Renal pelvis (tissue), 12 donors: ENCODE results near the gene BMP3. TPM values are rescaled to one million over a fixed set of nuclear protein-coding genes. Genes with fewer than 3 reads are reported as not detected.
"Not testable (repeated sequence)": the region's sequence is repeated elsewhere in the genome, so short reads cannot be mapped to it uniquely, and the experiment has no call there.

Experiments
- DNase-seq: peaks from one replicate; pipeline ENCODE4 v3.0.0-alpha.2; 2013
- long read RNA-seq, 16 experiments: transcript quantifications; one replicate each; lab custom pipeline, GENCODE V29; 2026
- polyA plus RNA-seq, 3 donors: library from polyadenylated mRNA; unstranded; fragments of 120-200 nt; gene quantifications; one replicate each; pipeline ENCODE4 v1.2.1, GENCODE V29; 2013; ENCODE audit not compliant: insufficient read length in 3 of 3

BMP3 gene
- polyA plus RNA-seq: 10 to 100 TPM; 14.8 to 18.6 (median 16.2) TPM
- long read RNA-seq, donor 1, full-length matches to known transcripts: 3 of 3 reads
- long read RNA-seq, donor 1, partial matches to known transcripts: 0 of 3 reads
- long read RNA-seq, donor 1, other reads (novel, unspliced or antisense): 0 of 3 reads
- long read RNA-seq, donor 2, full-length matches to known transcripts: 4 of 4 reads
- long read RNA-seq, donor 2, partial matches to known transcripts: 0 of 4 reads
- long read RNA-seq, donor 2, other reads (novel, unspliced or antisense): 0 of 4 reads
- long read RNA-seq, donor 3, full-length matches to known transcripts: 4 of 4 reads
- long read RNA-seq, donor 3, partial matches to known transcripts: 0 of 4 reads
- long read RNA-seq, donor 3, other reads (novel, unspliced or antisense): 0 of 4 reads
- long read RNA-seq, donor 4, full-length matches to known transcripts: 3 of 3 reads
- long read RNA-seq, donor 4, partial matches to known transcripts: 0 of 3 reads
- long read RNA-seq, donor 4, other reads (novel, unspliced or antisense): 0 of 3 reads
- long read RNA-seq, donor 5, full-length matches to known transcripts: 4 of 18 reads
- long read RNA-seq, donor 5, partial matches to known transcripts: 14 of 18 reads
- long read RNA-seq, donor 5, other reads (novel, unspliced or antisense): 0 of 18 reads
- long read RNA-seq, donor 6, full-length matches to known transcripts: 6 of 6 reads
- long read RNA-seq, donor 6, partial matches to known transcripts: 0 of 6 reads
- long read RNA-seq, donor 6, other reads (novel, unspliced or antisense): 0 of 6 reads
- long read RNA-seq, donor 7, full-length matches to known transcripts: 9 of 9 reads
- long read RNA-seq, donor 7, partial matches to known transcripts: 0 of 9 reads
- long read RNA-seq, donor 7, other reads (novel, unspliced or antisense): 0 of 9 reads
- long read RNA-seq, donor 8, full-length matches to known transcripts: 1 of 1 reads
- long read RNA-seq, donor 8, partial matches to known transcripts: 0 of 1 reads
- long read RNA-seq, donor 8, other reads (novel, unspliced or antisense): 0 of 1 reads
- long read RNA-seq, donor 9, full-length matches to known transcripts: 4 of 4 reads
- long read RNA-seq, donor 9, partial matches to known transcripts: 0 of 4 reads
- long read RNA-seq, donor 9, other reads (novel, unspliced or antisense): 0 of 4 reads
- long read RNA-seq, donor 10: 0 reads
- long read RNA-seq, donor 11, full-length matches to known transcripts: 4 of 4 reads
- long read RNA-seq, donor 11, partial matches to known transcripts: 0 of 4 reads
- long read RNA-seq, donor 11, other reads (novel, unspliced or antisense): 0 of 4 reads
- long read RNA-seq, donor 12, full-length matches to known transcripts: 4 of 4 reads
- long read RNA-seq, donor 12, partial matches to known transcripts: 0 of 4 reads
- long read RNA-seq, donor 12, other reads (novel, unspliced or antisense): 0 of 4 reads
- long read RNA-seq, donor 13, full-length matches to known transcripts: 2 of 2 reads
- long read RNA-seq, donor 13, partial matches to known transcripts: 0 of 2 reads
- long read RNA-seq, donor 13, other reads (novel, unspliced or antisense): 0 of 2 reads
- long read RNA-seq, donor 14, full-length matches to known transcripts: 13 of 24 reads
- long read RNA-seq, donor 14, partial matches to known transcripts: 11 of 24 reads
- long read RNA-seq, donor 14, other reads (novel, unspliced or antisense): 0 of 24 reads
- long read RNA-seq, donor 15, full-length matches to known transcripts: 7 of 7 reads
- long read RNA-seq, donor 15, partial matches to known transcripts: 0 of 7 reads
- long read RNA-seq, donor 15, other reads (novel, unspliced or antisense): 0 of 7 reads
- long read RNA-seq, donor 16, full-length matches to known transcripts: 2 of 2 reads
- long read RNA-seq, donor 16, partial matches to known transcripts: 0 of 2 reads
- long read RNA-seq, donor 16, other reads (novel, unspliced or antisense): 0 of 2 reads

- DNase-seq: peak; percentile 54
These were observed at the start of gene BMP3 for GRCh38 chr4:81030061-81030980. Gene BMP3, plus strand, starts transcription at chr4:81030708. Its CDS starts 577 bp downstream, at chr4:81031285.

DNA sequence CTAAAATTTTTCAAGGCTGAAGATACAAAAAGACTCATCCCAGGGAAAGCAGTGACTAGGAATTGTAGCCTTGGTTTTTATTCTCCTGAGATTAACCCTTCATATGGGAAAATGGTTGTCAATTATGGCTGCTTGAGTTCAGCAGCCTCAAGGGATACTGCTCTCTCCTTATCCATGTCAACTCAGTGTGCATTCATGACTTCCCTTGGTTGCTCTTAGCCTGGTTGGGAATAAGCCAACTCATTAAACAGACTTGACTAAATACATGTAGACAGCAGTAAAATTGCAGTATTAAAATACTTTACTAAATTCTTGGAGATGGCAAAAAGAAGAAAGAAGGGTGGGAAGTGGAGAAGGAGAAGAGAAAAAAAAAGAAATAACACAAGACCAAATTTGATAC, 44.5 kb upstream of the BMP3 start:
- DNase-seq: no peak

DNA sequence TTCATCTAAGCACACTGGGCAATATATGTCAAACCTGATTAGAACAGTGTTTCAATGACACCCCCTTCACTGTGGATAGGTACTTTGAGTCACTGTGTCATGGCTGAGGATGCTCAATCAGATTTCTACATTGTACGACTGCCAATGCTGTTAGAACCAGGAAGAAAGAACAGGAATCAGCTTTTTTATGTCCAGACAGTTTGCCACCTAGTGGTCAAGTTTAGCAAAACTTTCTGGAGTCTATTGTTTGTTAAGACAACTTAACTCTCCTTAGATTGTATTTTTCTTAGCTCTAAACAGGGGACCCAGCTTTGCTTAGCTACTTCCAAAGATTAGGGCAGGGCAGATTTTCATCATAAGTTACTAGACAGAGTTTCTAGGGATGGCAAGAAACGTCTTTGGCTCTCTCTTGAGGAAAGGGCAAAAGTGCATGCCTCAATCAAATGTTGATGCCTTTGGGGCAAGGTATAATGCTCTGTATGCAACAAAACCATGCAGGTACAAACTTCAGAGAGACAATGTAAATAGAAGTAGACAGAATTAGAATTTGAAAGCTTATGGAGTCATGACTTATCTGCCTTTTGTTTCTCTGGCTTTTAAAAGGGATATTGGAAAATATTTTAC, 40.5 kb upstream of the BMP3 start:
- peak; percentile 66 for DNase-seq

GRCh38 chr4:80990851-80991250, 39.7 kb upstream of the BMP3 start:
- DNase-seq: no peak

- no peak for DNase-seq
These were observed 30.6 kb upstream of the BMP3 start for GRCh38 chr4:80999943-81000342.

DNA sequence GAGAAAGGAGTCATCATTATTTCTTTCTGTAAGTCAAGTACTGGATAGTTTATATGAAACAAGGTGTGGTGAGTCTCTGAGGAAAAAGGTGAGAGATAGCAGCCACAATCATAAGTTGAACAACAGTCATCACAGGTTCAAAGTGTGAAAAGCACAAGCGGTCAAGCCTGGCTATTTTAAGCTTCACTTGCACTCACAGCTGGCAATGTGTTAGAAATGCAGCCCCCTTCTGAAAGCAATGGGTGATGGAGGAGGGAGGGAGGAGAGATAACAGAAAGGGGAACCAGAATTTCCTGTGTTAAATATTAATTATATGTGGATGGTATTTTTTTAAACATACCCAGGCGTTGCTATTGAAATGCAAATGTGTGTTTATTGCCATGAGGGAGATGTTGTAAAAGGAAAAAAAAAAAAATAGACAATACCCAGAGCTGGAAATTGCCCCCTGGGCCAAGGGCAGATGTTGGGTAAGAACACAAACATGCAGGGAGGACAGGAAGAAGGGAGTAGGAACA, 26.9 kb upstream of the BMP3 start:
- DNase-seq: no peak

GRCh38 chr4:81007417-81007816, 23.1 kb upstream of the BMP3 start:
- DNase-seq: no peak

DNA sequence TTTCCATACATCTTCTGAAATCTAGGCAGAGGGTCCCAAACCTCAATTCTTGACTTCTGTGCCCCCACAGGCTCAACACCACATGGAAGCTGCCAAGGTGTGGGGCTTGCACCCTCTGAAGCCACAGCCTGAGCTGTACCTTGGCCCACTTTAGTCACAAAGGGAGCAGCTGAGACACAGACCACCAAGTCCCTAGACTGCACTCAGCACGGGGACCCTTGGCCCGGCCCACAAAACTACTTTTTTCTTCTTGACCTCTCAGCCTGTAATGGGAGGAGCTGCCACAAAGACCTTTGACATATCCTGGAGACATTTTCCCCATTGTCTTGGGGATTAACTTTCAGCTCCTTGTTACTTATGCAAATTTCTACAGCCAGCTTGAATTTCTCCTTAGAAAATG, 13.9 kb upstream of the BMP3 start:
- not testable (repeated sequence) for DNase-seq

DNA sequence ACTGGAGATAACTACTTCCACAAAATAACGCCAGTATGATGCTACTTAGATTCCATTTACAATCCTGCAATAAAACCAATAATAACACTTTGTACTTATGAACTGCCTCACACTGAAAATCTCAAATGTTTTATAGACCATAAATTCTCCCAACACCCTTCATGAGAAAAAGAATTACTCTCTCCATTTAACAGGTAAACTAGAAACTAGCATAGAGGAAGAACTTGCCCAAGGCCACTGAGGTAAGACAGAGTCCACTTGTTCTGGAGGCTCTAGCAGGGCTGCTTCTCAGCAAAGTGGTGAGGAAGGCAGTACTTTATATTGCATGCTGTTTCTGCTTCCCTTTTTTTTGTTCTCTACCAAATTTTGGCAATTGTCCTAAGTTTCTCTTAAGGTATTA, 11.5 kb upstream of the BMP3 start:
- no peak for DNase-seq

DNA sequence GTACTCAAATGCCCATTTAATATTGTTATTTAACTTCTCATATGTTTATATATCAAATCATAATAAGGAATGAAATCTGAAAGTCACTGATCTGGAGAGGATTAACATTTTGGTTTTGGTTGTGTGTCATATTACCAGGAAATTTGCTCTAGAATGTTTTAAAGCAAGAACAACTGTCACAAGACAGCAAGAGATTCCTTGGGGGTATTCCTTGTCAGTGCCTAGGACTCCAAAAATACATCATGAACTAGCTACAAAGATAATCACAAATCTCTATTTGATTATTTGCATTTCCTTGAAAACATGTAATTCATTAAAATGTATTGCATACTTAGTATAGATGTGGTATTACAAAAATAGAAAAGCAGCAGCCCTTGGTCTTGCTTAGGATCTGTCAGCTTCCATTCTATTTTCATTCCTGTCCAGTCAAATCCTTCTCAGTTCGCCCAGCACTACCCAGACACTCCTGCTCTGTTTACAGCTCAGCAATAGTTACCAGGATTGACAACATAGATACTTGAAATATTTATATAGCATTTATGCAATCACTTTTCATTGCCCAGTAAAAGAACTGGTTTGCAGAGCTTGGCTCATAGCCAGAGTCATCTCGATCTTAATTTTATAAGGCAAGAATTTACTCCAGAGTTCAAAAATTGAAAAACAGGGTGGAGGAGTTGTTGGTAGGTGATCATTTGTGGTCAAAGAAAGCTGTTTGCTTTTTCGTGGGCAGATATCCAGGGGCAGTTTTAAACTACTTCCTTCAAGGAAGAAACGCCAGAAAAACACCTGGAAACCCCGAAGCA, 9.2 kb upstream of the BMP3 start:
- DNase-seq: no peak

- DNase-seq: no peak
These were observed 8.5 kb upstream of the BMP3 start for GRCh38 chr4:81021981-81022380.

- DNase-seq: no peak
These were observed 7.0 kb upstream of the BMP3 start for GRCh38 chr4:81023484-81023883.

DNA sequence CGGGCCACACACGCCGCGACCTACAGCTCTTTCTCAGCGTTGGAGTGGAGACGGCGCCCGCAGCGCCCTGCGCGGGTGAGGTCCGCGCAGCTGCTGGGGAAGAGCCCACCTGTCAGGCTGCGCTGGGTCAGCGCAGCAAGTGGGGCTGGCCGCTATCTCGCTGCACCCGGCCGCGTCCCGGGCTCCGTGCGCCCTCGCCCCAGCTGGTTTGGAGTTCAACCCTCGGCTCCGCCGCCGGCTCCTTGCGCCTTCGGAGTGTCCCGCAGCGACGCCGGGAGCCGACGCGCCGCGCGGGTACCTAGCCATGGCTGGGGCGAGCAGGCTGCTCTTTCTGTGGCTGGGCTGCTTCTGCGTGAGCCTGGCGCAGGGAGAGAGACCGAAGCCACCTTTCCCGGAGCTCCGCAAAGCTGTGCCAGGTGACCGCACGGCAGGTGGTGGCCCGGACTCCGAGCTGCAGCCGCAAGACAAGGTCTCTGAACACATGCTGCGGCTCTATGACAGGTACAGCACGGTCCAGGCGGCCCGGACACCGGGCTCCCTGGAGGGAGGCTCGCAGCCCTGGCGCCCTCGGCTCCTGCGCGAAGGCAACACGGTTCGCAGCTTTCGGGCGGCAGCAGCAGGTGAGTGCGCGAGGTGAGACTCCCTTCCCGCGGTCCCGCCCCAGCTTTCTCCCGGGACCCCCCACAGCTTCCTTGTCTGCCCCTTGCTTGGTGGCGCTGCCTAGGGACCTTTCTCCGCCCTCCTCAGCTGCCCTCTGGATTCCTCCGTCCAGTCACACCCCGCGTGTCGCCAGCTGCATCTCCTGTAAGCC, 678 bp downstream of the BMP3 start:
- DNase-seq: no peak

DNA sequence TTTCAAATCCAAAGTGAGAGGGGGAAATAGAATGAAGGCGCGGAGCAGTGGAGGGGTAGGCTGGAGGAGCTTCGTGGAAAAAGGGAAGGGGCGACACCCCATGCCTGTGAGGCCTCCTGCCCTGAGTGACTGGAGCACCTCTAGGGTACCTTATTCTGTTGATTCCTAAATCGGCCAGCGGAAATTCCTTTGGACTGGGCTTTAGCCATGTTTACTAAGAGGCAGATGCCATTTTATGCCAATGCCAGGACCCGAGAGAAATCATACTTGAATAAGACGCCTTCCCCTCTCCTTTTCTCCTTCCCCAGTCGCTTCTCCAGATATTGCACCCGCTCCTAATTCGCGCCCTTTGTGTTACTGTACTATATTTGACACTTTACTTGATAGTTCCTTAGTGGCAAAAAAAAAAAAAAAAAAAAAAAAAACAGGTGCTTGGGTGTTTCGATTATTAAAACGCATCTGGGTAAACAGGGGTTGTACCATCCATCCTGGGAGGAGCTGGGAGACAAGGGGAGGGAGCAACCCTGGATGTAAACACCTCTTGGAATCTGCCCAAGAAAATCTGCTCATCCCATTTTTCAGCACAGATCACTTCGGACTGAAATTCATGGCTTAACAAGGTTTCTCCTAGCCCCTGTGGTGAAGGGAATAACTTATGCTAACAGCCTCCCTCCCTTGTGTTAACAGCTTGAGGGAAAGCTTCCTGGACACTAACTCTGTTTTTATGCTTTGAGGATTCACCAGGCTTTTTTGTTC, 1.5 kb downstream of the BMP3 start:
- no peak for DNase-seq

GRCh38 chr4:81032771-81033684, 2.5 kb downstream of the BMP3 start:
- no peak for DNase-seq
